Measurements from ENCODE around the gene NAT8. TPM values are rescaled to one million over a fixed set of nuclear protein-coding genes. Genes with fewer than 3 reads are reported as not detected.

NAT8 gene
- total and polyA plus RNA-seq, 2 experiments from 2014 or later: not detected

DNA sequence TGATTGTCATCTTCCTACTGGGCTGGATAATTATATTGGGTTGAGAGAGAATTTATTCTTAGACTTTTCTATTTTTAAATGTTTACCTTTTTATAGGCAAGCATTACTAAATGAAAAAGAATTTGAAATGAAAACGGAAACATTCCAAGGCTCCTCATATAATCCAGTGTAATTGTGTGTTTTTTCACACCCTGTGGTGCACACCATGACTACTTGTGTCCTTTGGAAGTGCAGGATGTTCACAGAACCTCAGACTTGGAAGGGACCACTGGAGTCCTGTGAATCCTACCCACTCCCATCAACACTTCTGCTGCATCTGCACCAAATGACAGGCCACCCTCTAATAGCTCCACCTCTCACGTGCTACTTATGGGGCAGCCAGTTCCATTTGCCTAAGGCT is 48.0 kb downstream of the NAT8 start:
- H3K27ac ChIP-seq: no peak overlapping the region
- DNase-seq (ENCODE audit: low read depth in 1 of 2, low spot score in 1 of 2): no peak
- TF ChIP-seq, protein P1, sequence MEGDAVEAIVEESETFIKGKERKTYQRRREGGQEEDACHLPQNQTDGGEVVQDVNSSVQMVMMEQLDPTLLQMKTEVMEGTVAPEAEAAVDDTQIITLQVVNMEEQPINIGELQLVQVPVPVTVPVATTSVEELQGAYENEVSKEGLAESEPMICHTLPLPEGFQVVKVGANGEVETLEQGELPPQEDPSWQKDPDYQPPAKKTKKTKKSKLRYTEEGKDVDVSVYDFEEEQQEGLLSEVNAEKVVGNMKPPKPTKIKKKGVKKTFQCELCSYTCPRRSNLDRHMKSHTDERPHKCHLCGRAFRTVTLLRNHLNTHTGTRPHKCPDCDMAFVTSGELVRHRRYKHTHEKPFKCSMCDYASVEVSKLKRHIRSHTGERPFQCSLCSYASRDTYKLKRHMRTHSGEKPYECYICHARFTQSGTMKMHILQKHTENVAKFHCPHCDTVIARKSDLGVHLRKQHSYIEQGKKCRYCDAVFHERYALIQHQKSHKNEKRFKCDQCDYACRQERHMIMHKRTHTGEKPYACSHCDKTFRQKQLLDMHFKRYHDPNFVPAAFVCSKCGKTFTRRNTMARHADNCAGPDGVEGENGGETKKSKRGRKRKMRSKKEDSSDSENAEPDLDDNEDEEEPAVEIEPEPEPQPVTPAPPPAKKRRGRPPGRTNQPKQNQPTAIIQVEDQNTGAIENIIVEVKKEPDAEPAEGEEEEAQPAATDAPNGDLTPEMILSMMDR (IDR thresholded peaks at IDR 0.05; ENCODE audit: low read depth, low read length): no peak
- H3K9me3 ChIP-seq (ENCODE audit: low read depth): no peaks in the 10 kb centered on the region
- H3K36me3 ChIP-seq: no peaks in the 10 kb centered on the region
- H3K4me1 ChIP-seq (ENCODE audit: low read depth): no peaks in the 10 kb centered on the region
- H3K4me3 ChIP-seq: no peak overlapping the region
- H3K27me3 ChIP-seq: no peaks in the 10 kb centered on the region

DNA sequence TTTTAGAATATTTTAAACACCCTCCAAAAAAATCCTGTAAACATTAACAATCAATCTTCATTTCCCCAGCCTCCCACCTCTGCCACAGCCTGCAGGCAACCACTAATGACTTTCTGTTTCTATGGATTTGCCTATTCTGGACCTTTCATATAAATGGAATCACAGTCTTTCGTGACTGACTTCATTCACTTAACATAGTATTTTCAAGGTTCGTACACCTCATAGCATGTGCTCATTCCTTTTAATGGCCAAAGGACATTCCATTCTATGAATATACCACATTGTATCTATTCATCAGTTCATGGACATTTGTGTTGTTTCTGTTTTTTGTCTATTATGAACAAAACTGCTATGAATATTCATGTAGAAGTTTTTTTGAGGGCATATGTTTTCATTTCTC is 48.5 kb downstream of the NAT8 start:
- DNase-seq (ENCODE audit: low read depth in 1 of 2, low spot score in 1 of 2): no peak
- TF ChIP-seq, protein P1 (IDR thresholded peaks at IDR 0.05; ENCODE audit: low read depth, low read length): no peak
- Histone ChIP-seq H3K27me3 (no peaks in the 10 kb centered on the region), H3K27ac (no peak overlapping the region), H3K4me3 (no peak overlapping the region), H3K9me3 (ENCODE audit: low read depth) (no peaks in the 10 kb centered on the region), H3K4me1 (ENCODE audit: low read depth) (no peaks in the 10 kb centered on the region), H3K36me3 (no peaks in the 10 kb centered on the region)

Other genes with a start within 250 kb of the NAT8 start
- gene TPRKB, start 94.9 kb upstream of the NAT8 start, total RNA-seq: 12.9 and 28.9 TPM in 2 replicates
- 47.7 and 63.1 TPM in 2 replicates for gene TPRKB, start 94.9 kb upstream of the NAT8 start, polyA plus RNA-seq
- 15.2 and 16.9 TPM in 2 replicates for gene DUSP11, start 137.7 kb upstream of the NAT8 start, total RNA-seq
- 22.2 and 31.6 TPM in 2 replicates for gene DUSP11, start 137.7 kb upstream of the NAT8 start, polyA plus RNA-seq
- 0.18 TPM in 1 of 2 replicates, not detected in the other for gene C2orf78, start 141.8 kb upstream of the NAT8 start, total RNA-seq
- gene C2orf78, start 141.8 kb upstream of the NAT8 start, polyA plus RNA-seq: not detected in 2 replicates
- gene STAMBP, start 186.5 kb upstream of the NAT8 start, total RNA-seq: 24.8 and 31.9 TPM in 2 replicates
- gene STAMBP, start 186.5 kb upstream of the NAT8 start, polyA plus RNA-seq: 35.7 and 49.3 TPM in 2 replicates

All from cardiac muscle cell (in vitro differentiated cells and primary cell).